Astrocyte of the hippocampus (primary cell): ENCODE data around the gene GOPC.

Source experiments
- DNase-seq: peaks from one replicate; pipeline ENCODE4 v3.0.0; 2011; ENCODE audit warnings: low read depth, low spot score

GOPC gene

GRCh38 chr6:117595099-117595923, 7.0 kb downstream of the GOPC start:
- no peak for DNase-seq

- no peak for DNase-seq
Measured at GRCh38 chr6:117592983-117593759, 9.1 kb downstream of the GOPC start.

GRCh38 chr6:117591405-117591804, 10.9 kb downstream of the GOPC start:
- DNase-seq: no peak

GRCh38 chr6:117590447-117590846, 11.9 kb downstream of the GOPC start:
- DNase-seq: no peak

- no peak for DNase-seq
Measured at GRCh38 chr6:117585647-117586046, 16.7 kb downstream of the GOPC start.

- no peak for DNase-seq
Measured at GRCh38 chr6:117574198-117574597, 28.1 kb downstream of the GOPC start.

DNA sequence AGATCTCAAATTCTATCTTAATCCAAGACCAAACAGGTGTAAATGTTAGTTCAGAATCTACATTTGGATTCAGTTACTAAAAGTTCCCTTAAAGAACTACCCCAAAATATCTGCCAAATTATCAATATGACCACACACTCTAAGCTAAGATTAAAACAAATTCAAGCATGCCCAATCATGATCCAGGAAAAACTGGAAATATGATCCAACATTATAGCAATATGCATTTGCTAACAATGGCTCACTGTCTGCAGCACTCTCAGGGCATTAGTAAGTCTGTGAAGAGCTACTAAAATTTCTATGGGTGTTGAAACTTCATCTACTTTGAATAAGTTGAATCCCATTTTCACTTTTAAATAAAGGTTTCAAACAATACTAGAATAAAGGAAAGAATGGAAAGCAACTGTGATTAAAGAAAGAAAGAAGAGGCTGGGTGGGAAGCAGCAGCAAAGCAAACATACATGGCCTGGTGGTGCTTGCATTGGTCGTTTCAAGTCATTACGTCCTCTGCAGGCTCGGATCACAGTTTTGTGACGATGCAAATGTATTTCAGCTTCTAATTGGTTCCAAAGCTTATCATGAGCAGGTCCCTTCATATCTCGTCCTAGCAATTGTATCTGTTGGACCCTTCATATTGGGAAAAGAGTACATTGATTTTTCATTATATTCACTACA, 29.2 kb downstream of the GOPC start:
- no peak for DNase-seq

DNA sequence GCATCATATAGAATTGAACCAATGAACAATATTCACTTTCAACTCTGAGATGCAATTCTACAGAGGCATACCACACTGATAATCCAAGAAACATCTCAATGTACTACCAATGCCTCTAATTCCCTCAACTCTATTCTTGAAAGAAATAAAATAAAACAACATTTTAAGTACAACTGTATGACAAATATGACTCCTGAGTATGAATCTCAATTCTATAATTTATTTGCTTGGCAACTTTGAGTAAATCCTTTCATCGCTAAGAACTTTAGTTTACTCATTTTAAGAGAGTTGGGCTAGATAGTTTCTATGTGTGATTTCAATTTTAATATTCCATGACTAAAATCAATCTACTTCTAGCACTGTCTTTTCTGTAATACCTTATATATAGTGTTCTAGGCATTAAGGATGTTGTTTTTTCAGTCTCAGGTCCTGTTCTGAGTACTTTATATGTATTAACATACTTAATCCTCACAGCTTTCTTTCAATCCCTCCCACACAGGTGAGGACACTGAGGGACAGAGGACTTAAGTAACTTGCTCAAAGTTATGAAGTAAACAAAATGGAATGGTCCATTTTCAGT, 33.4 kb downstream of the GOPC start:
- no peak for DNase-seq

DNA sequence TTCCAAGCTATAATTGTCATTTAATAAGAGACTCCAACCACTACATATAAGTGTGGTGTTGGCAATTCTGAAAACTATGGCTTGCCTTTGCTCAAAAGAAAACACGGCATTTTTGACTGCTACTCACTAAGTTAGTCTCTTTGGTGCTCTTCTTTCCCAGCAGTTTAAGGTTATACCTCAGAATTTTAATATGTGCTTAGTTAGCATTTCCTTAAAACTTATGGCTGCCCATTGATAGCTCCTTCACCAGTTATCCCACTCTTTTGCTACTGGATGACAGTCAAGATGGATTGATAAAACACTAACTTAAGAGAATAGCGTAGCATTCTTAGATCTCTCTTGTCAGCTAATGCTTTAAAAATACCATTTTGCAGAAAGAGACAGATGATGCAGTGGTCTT, 34.1 kb downstream of the GOPC start:
- DNase-seq: no peak

GRCh38 chr6:117564681-117565080, 37.6 kb downstream of the GOPC start:
- DNase-seq: no peak

- no peak for DNase-seq
Measured at GRCh38 chr6:117561128-117561527, 41.2 kb downstream of the GOPC start.

DNA sequence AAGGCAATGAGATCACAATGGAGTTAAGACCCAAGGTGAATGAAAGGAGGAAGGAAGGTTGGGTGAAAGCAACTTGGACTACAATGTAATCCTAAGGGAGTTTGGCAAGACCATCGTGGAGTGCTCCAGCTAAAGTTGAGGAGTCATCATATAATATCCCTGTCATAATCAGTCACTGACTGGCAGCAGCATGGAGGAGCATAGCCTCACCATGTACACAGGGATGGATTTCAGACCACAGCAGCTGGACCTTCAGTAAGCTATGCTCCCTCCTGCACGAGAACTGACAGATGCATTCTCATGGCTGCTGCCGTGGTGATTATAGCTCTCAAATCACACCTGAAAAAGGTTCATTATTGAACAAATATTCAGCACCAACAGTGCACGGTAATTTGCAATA, 43.0 kb downstream of the GOPC start:
- no peak for DNase-seq

DNA sequence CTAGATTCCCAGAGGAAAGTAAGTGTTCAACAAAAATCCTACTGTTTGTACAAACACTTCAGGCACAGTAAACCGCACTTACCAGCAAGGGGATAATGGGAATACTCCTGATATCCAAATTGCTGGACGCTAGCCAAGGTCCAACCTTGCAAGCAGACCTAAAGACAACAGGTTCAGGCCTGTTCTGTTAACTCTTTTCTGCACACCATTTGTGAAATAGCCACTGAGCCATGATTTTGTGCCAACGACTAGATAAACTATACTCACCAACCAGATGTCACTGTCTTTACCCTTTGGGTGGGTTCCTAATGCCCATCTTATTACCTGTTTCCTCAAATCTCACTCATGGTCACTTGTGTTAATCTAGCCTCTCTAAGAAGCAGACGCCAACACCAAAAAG, 43.5 kb downstream of the GOPC start:
- no peak for DNase-seq

DNA sequence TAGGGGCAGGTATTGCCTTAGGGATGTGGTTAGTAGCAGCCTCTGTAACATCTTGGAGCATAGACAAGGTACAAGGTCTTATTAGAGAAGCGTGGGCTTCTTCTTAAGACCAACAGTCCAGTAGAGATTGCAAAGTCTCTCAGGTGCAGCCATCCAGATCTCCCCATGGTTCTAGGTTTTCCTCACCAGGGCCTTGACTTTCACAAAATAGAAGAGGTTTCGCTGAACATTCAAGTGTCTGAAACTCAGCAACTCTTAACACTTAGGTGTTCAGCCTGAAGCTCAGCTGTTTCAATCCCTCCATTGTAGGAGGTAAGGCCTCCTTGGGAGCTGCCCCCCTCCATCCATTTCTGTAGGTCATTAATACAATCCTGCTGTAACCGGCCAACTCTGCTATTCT, 44.4 kb downstream of the GOPC start:
- DNase-seq: no peak

GRCh38 chr6:117555882-117556498, 46.3 kb downstream of the GOPC start:
- DNase-seq: peak; percentile 62

DNA sequence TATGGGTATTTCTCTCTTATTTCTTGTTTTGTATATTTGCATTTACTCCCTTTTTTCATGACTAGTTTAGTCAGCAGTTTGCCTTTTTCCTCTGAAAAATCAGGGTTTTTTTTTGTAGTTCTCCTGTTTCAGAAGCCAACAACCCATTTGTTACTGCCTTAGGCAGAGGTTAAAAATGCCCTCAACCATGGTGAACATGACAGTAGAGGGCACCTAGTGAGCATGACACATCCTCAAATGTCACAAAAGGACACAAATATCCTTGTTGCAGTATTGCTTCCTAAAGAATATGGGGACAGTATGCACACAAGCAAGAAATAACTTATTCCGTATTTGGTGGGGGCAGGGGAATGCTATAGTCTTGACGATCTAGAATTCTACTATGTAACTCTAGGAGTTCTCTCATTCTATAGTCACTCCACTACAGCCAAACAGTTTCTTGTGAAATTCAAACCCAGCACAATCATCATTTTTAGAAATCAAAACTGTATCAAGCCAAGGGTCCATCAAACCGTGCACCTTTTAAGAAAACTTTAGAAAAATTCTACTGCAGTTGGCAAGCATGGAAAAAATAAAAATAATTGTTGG, 47.0 kb downstream of the GOPC start:
- DNase-seq: no peak

DNA sequence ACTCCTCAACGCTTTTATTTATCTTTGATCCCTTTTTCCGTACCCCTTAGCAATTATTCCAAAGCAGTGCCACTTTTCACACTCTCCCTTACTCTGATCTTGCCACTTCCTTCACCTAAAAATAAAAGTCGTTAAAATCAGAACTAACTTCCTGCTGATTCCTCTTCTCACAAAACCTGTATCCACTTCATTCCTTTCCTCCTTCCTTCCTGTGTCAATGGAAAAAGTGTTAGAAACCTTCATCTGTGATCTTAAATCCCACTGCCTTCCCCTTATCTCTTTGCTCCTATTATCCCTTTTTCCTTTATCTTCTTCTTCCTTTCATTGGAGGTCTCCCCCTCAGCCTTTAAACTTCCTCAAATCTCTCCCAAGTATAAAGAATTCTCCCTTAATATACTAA, 49.2 kb downstream of the GOPC start:
- DNase-seq: no peak

GRCh38 chr6:117552618-117553017, 49.7 kb downstream of the GOPC start:
- DNase-seq: no peak

DNA sequence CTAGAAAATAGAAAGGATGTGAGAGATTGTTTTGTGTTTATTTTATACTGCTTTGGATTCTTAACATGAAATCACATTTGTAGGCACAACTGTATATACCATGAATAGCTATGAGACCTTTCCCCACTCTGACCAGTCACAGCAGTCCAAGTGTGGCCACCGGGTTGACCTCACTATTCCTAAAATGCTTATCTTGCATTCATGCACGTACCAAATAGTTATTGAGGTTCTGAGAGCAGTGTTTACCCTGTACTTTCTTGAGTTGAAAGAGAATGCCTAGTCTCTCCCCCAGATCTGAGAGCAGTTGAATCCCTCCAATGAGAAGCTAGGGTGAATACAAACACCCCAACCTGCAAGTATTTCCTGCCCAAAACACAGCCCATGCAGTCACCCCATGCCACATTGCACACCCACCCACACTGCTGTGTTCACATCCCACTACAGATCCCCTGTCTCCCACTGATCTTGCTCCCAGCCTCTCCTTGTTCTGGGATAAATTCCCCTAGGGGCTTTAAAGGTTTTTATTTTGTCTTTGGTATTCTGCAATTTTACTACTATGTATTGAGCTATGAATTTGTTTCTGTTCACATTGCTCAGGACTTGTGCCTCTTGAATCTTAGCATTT, 51.6 kb downstream of the GOPC start:
- DNase-seq: no peak

GRCh38 chr6:117550078-117550600, 52.2 kb downstream of the GOPC start:
- DNase-seq: no peak

- DNase-seq: no peak
Measured at GRCh38 chr6:117549611-117550010, 52.7 kb downstream of the GOPC start.
